ENCODE data around the gene FUT8. TPM values are rescaled to one million over a fixed set of nuclear protein-coding genes. Genes with fewer than 3 reads are reported as not detected.
"Not testable (repeated sequence)": the region's sequence is repeated elsewhere in the genome, so short reads cannot be mapped to it uniquely, and the experiment has no call there.

Gene FUT8
- total RNA-seq, 2 experiments from 2014 or later = 58.6 to 65.6 TPM

DNA sequence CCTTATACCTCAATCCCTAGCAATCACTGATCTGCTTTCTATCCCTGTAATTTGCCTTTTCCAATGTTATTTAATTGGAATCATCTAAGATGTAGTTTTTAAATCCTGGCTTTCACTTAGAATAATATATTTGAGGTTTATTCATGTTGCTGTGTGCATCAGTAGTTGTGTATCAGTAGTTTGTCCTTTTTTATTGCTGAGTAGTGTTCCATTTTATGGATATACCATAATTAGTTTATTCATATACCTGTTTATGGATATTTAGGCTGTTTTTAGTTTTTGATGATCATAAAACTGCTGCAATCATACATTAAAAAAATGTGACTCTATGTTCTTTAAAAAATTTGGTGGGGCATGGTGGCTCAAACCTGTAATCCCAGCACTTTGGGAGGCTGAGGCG is 43.7 kb downstream of the FUT8 start:
- Mint-ChIP-seq H3K4me3 (no peak overlapping the region), H3K4me1 (peaks cover 39% of the 10 kb centered on the region), H3K27me3 (no peaks in the 10 kb centered on the region), H3K36me3 (peaks cover 80% of the 10 kb centered on the region), H3K27ac (no peak overlapping the region), H3K9me3 (peaks cover 32% of the 10 kb centered on the region)
- DNase-seq = no peak

GRCh38 chr14:65461730-65462129 is 49.2 kb downstream of the FUT8 start:
- H3K36me3 Mint-ChIP-seq = peaks cover 75% of the 10 kb centered on the region
- peaks cover 48% of the 10 kb centered on the region for H3K4me1 Mint-ChIP-seq
- H3K4me3 Mint-ChIP-seq = peak overlapping the region; percentile 29
- no peaks in the 10 kb centered on the region for H3K27me3 Mint-ChIP-seq
- no peak for DNase-seq
- peaks cover 11% of the 10 kb centered on the region for H3K9me3 Mint-ChIP-seq
- peak overlapping the region; percentile 82 for H3K27ac Mint-ChIP-seq

DNA sequence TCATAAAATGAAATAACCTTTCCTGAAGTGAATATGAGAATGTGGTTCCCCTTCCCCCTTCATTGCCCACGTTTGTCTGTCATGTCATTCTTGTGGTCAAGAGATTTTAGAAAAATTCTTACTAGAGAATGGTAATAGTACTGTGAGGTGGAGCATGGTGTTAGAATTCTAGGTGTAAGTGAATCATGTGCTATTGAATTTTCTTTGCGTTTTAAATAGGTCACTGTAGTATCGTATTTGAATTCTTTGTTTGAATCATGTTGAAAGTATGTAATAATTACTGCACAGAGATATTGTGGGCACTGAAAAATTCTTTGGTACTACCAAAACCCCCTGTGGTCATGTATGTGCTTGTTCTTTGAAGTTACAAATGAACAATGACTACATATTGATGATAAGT is 49.9 kb downstream of the FUT8 start:
- Mint-ChIP-seq H3K36me3 (peaks cover 73% of the 10 kb centered on the region), H3K4me3 (peak overlapping the region; percentile 40), H3K27me3 (no peaks in the 10 kb centered on the region), H3K4me1 (peaks cover 48% of the 10 kb centered on the region), H3K27ac (peak overlapping the region; percentile 82), H3K9me3 (peaks cover 7% of the 10 kb centered on the region)
- no peak for DNase-seq

DNA sequence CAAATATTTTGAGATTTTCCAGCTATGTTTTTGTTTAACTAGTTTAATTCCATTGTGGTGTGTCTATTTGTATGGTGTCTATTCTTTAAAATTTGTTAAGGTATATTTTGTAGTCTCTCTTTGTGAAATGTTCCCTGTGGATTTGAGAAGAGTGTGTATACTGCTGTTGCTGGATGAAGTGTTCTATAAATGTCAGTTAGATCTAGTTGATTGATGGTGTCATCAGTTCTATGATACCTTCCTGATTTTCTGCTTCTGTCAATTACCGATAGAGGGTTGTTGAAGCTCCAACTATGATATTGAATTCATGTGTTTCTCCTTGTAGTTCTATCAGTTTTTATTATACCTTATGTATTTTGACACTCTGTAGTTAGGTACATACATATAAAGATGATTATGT is 53.1 kb downstream of the FUT8 start:
- DNase-seq = no peak
- no peak overlapping the region for H3K27ac Mint-ChIP-seq
- peaks cover 52% of the 10 kb centered on the region for H3K4me1 Mint-ChIP-seq
- peaks cover 5% of the 10 kb centered on the region for H3K9me3 Mint-ChIP-seq
- H3K36me3 Mint-ChIP-seq = peaks cover 65% of the 10 kb centered on the region
- no peaks in the 10 kb centered on the region for H3K27me3 Mint-ChIP-seq
- no peak overlapping the region for H3K4me3 Mint-ChIP-seq

DNA sequence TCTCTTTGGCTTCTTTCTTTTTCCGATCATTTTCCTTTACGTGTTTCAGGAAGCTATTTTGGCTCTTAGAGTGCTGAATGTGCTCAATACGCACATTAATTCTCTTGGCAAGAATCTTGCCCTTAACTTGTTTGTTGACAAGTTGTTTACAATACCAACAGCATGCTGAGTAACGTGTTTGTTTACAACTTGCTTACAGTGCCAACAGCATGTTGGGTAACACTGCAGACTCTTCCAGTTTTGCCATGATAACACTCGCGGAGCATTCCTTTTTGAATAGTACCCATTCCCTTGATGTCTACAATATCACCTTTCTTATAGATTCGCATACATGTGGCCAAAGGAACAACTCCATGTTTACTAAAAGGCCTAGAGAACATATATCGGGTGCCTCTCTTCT is 55.4 kb downstream of the FUT8 start:
- not testable (repeated sequence) for H3K4me3 Mint-ChIP-seq, H3K27ac Mint-ChIP-seq, DNase-seq, H3K9me3 Mint-ChIP-seq, H3K27me3 Mint-ChIP-seq
- H3K4me1 Mint-ChIP-seq = peaks cover 44% of the 10 kb centered on the region
- peaks cover 45% of the 10 kb centered on the region for H3K36me3 Mint-ChIP-seq

GRCh38 chr14:65469903-65470302 is 57.4 kb downstream of the FUT8 start:
- no peak for DNase-seq
- Mint-ChIP-seq H3K4me3 (no peak overlapping the region), H3K27ac (no peak overlapping the region), H3K9me3 (peaks cover 1% of the 10 kb centered on the region), H3K36me3 (peaks cover 38% of the 10 kb centered on the region), H3K27me3 (no peaks in the 10 kb centered on the region), H3K4me1 (peaks cover 39% of the 10 kb centered on the region)

DNA sequence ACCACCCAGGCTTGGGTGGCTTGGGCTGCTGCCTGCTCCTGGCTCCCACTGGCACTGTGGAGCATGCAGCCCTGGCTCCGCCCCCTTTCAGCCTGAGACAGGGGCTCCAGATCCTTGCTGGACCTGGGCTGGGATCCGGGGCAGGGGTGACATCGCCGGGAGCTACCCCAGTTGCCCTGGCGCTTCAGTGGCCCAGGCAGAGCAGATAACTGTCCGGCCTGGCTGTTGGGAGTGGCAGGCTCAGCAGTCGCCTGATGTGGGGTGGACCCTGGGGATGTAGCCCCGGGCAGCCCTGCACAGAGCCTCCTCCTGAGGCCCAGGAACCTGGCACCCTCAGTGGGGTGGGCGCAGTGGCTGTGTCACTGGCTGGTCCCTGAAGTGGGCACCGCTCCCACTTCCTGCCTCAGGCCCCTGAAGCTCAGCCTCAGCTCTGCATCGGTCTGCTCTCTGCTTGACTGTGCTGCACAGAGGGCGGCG is 57.9 kb downstream of the FUT8 start:
- no peak overlapping the region for H3K27ac Mint-ChIP-seq
- H3K36me3 Mint-ChIP-seq = peaks cover 34% of the 10 kb centered on the region
- H3K4me3 Mint-ChIP-seq = no peak overlapping the region
- no peaks in the 10 kb centered on the region for H3K27me3 Mint-ChIP-seq
- H3K4me1 Mint-ChIP-seq = peaks cover 42% of the 10 kb centered on the region
- H3K9me3 Mint-ChIP-seq = peaks cover 1% of the 10 kb centered on the region
- DNase-seq = no peak

- Mint-ChIP-seq H3K4me3 (no peak overlapping the region), H3K36me3 (peaks cover 28% of the 10 kb centered on the region), H3K27me3 (no peaks in the 10 kb centered on the region), H3K9me3 (peaks cover 1% of the 10 kb centered on the region), H3K4me1 (peaks cover 48% of the 10 kb centered on the region), H3K27ac (no peak overlapping the region)
- DNase-seq = no peak
These were observed 58.7 kb downstream of the FUT8 start for GRCh38 chr14:65471038-65471878.

- DNase-seq = no peak
- Mint-ChIP-seq H3K4me1 (peaks cover 56% of the 10 kb centered on the region), H3K27me3 (no peaks in the 10 kb centered on the region), H3K27ac (no peak overlapping the region), H3K36me3 (peaks cover 24% of the 10 kb centered on the region), H3K9me3 (peaks cover 1% of the 10 kb centered on the region), H3K4me3 (no peak overlapping the region)
These were observed 59.7 kb downstream of the FUT8 start for GRCh38 chr14:65472189-65472588.

DNA sequence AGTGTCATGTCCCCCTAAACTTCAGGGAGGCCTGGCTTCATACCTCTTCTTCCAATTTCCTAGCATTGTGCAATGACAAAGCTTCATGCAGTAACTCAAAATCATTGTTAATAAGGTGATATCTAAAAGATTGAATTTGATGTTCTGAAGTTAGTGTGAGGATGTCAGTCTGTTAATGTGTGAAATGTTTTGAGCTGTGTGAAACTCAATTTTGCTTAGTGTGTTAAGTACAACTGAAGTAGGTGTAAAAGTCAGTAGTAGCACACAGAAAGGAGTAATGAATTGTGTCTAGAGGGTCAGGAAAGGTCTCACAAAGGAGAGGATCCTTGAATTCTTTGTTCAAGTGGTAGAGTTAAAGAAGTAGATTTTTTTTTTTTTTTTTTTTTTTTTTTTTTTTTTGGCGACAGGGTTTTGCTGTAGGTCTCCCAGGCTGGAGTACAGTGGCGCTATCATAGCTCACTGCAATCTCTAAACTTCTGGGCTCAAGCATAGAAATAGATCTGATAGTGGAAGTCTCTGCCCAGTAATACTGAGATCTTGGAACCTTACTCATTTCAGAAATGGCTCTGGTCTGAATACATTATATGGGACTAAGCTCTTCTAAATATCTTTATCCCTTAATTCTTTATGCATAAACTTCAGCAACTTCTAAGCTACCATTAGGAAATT is 63.9 kb downstream of the FUT8 start:
- Mint-ChIP-seq H3K36me3 (peaks cover 37% of the 10 kb centered on the region), H3K4me3 (no peak overlapping the region), H3K4me1 (peaks cover 71% of the 10 kb centered on the region), H3K9me3 (no peaks in the 10 kb centered on the region), H3K27me3 (no peaks in the 10 kb centered on the region), H3K27ac (peak overlapping the region; percentile 0)
- DNase-seq = no peak

- H3K27ac Mint-ChIP-seq = no peak overlapping the region
- no peaks in the 10 kb centered on the region for H3K27me3 Mint-ChIP-seq
- H3K4me3 Mint-ChIP-seq = no peak overlapping the region
- H3K36me3 Mint-ChIP-seq = peaks cover 38% of the 10 kb centered on the region
- DNase-seq = no peak
- H3K9me3 Mint-ChIP-seq = no peaks in the 10 kb centered on the region
- peaks cover 73% of the 10 kb centered on the region for H3K4me1 Mint-ChIP-seq
These were observed 64.4 kb downstream of the FUT8 start for GRCh38 chr14:65476942-65477318.

GRCh38 chr14:65478017-65478416 is 65.5 kb downstream of the FUT8 start:
- Mint-ChIP-seq H3K9me3 (no peaks in the 10 kb centered on the region), H3K4me1 (peaks cover 80% of the 10 kb centered on the region), H3K27ac (no peak overlapping the region), H3K4me3 (no peak overlapping the region), H3K27me3 (no peaks in the 10 kb centered on the region), H3K36me3 (peaks cover 42% of the 10 kb centered on the region)
- DNase-seq = no peak

DNA sequence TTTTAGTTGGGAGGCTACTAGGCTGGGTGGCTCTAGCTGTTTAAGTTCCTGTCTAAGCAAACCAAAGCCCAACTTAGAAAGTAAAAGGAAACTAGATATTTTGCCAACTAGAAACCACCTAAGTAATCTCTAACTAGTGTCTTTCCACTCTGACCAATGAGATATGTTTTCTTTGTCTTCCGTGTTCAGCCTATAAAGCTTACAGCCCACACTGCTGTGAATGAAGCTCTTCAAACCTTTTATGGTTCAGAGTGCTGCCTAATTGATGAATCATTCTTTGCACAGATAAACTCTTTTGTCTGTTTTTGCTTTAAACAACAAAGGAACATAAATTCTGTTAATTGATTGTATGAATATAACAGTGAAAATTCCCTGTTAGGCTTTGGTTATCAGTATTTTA is 66.1 kb downstream of the FUT8 start:
- Mint-ChIP-seq H3K36me3 (peaks cover 44% of the 10 kb centered on the region), H3K27me3 (no peaks in the 10 kb centered on the region), H3K4me1 (peaks cover 80% of the 10 kb centered on the region), H3K4me3 (no peak overlapping the region), H3K27ac (peak overlapping the region; percentile 34), H3K9me3 (no peaks in the 10 kb centered on the region)
- DNase-seq = no peak

DNA sequence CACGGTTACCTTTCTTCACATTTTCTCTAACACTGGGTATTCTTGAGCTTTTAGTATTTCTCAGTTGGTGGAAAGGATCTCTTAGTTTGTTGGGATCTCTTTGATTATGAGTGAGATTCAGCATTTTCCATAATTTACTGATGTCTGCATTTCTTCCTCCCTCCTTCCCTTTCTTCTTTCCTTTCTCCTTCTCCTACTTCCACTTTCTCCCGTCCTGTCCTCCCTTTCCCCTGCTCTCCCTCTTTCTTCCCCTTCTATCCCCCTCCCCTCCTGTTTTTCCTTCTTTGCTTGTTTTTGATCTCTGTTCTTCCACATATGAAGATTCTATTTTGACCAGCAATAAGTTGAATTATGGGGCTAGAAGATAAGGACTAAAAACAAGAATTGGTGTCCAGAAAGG is 66.9 kb downstream of the FUT8 start:
- Mint-ChIP-seq H3K4me3 (no peak overlapping the region), H3K36me3 (peaks cover 46% of the 10 kb centered on the region), H3K9me3 (peaks cover 2% of the 10 kb centered on the region), H3K27me3 (no peaks in the 10 kb centered on the region), H3K4me1 (peaks cover 82% of the 10 kb centered on the region), H3K27ac (no peak overlapping the region)
- no peak for DNase-seq

DNA sequence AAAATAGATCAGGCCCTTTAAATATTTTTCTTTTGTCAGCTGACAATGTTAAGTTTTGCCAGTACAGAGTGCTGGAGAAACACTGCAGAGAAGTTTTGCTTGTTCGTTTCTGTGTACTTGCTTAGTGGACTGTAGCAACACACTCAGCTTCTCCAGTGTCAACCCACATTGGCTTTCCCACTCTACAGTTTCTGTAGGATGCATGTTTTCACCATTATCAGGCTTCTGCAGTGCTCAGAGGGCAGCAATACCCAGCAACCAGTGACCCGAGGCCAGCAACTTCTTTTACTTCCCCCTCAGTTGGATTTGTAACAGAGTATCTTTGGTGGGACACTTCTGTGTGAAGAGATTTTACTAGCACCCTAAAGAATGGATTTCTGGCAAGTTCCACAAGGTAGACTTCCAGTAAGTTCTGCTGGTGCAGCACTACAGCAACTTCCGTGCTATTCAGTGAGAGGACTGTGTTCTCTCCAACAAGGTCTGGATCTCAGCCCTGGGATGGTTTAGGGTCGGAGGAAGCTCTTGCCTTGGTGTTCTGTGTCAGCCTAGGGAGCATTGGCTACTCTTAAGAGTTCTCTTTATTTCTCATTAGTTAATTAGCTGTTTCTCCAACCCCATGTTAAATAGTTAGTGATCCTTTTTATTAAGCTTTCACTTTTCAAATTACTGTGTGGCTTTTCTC is 70.4 kb downstream of the FUT8 start:
- H3K36me3 Mint-ChIP-seq = peaks cover 51% of the 10 kb centered on the region
- peaks cover 66% of the 10 kb centered on the region for H3K4me1 Mint-ChIP-seq
- H3K27ac Mint-ChIP-seq = no peak overlapping the region

More for the DNA sequence above, 70.4 kb downstream of the FUT8 start:
- H3K9me3 Mint-ChIP-seq = peaks cover 2% of the 10 kb centered on the region
- H3K27me3 Mint-ChIP-seq = no peaks in the 10 kb centered on the region
- H3K4me3 Mint-ChIP-seq = no peak overlapping the region
- no peak for DNase-seq

All from activated naive CD8-positive, alpha-beta T cell treated with anti-CD3 and anti-CD28 coated beads for 36 hours (primary cell).